KBM-7 (cell line): ENCODE data around the gene RPS6KA5.

Source experiments
- DNase-seq: peaks from one replicate; pipeline ENCODE4 v3.0.0-alpha.2; 2015
- in situ Hi-C: fragments of 300-500 bp; cut with MboI; formaldehyde crosslinking; loops from 2 replicates; pipeline ENCODE4 v1.14.3; 2020; ENCODE audit warnings: low sequenced_read_pairs, low pct_unique_long_range_greater_than_20kb, mixed read lengths

RPS6KA5 gene

GRCh38 chr14:91070572-91070971 lies 10.1 kb upstream of the RPS6KA5 start:
- DNase-seq, result no peak
- in situ Hi-C loops, result no loop called here

GRCh38 chr14:91068642-91069041 lies 8.2 kb upstream of the RPS6KA5 start:
- in situ Hi-C loops, result no loop called here
- DNase-seq, result no peak

GRCh38 chr14:91067186-91067585 lies 6.7 kb upstream of the RPS6KA5 start:
- no peak for DNase-seq
- in situ Hi-C loops, result no loop called here

GRCh38 chr14:91065266-91065665 lies 4.8 kb upstream of the RPS6KA5 start:
- in situ Hi-C loops, result no loop called here

GRCh38 chr14:91063119-91063518 lies 2.7 kb upstream of the RPS6KA5 start:
- in situ Hi-C loops, result no loop called here
- DNase-seq, result peak; percentile 73

More at GRCh38 chr14:91065266-91065665, 4.8 kb upstream of the RPS6KA5 start:
- DNase-seq, result no peak

GRCh38 chr14:91062600-91062999 lies 2.2 kb upstream of the RPS6KA5 start:
- no peak for DNase-seq
- in situ Hi-C loops, result no loop called here

- DNase-seq, result peak; percentile 59
- in situ Hi-C loops, result no loop called here
Observed at GRCh38 chr14:91061056-91061887, 831 bp upstream of the RPS6KA5 start.

GRCh38 chr14:91059576-91060350 lies 678 bp downstream of the RPS6KA5 start:
- peak; percentile 60 for DNase-seq
- in situ Hi-C loops, result no loop called here

GRCh38 chr14:91058042-91058581 lies 2.3 kb downstream of the RPS6KA5 start:
- in situ Hi-C loops, result no loop called here
- peak; percentile 38 for DNase-seq

GRCh38 chr14:91056361-91056760 lies 4.1 kb downstream of the RPS6KA5 start:
- in situ Hi-C loops, result no loop called here
- DNase-seq, result no peak

- in situ Hi-C loops, result no loop called here
Observed at GRCh38 chr14:91055016-91055415, 5.4 kb downstream of the RPS6KA5 start.

GRCh38 chr14:91048676-91049075 lies 11.8 kb downstream of the RPS6KA5 start:
- in situ Hi-C loops, result no loop called here
- DNase-seq, result no peak

More at GRCh38 chr14:91055016-91055415, 5.4 kb downstream of the RPS6KA5 start:
- DNase-seq, result no peak

- DNase-seq, result peak; percentile 39
- in situ Hi-C loops, result no loop called here
Observed at GRCh38 chr14:91048265-91048664, 12.2 kb downstream of the RPS6KA5 start.

GRCh38 chr14:91047174-91047753 lies 13.2 kb downstream of the RPS6KA5 start:
- in situ Hi-C loops, result no loop called here
- DNase-seq, result no peak

- in situ Hi-C loops, result no loop called here
- no peak for DNase-seq
Observed at GRCh38 chr14:91046488-91047072, 13.9 kb downstream of the RPS6KA5 start.

GRCh38 chr14:91041450-91041849 lies 19.0 kb downstream of the RPS6KA5 start:
- in situ Hi-C loops, result no loop called here

GRCh38 chr14:91040545-91040944 lies 19.9 kb downstream of the RPS6KA5 start:
- no peak for DNase-seq
- in situ Hi-C loops, result no loop called here

More at GRCh38 chr14:91041450-91041849, 19.0 kb downstream of the RPS6KA5 start:
- no peak for DNase-seq

- in situ Hi-C loops, result no loop called here
- peak; percentile 37 for DNase-seq
Observed at GRCh38 chr14:91038439-91038838, 22.0 kb downstream of the RPS6KA5 start.

GRCh38 chr14:91036741-91037469 lies 23.5 kb downstream of the RPS6KA5 start:
- DNase-seq, result no peak
- in situ Hi-C loops, result no loop called here
